PFSK-1 (cell line): ENCODE data around the gene FGF9.

Experiments used
- POLR2AphosphoS5 ChIP-seq: IDR thresholded peaks from 2 replicates; pipeline ENCODE4 v1.6.1; 2012; ENCODE audit warnings: low read depth, mild to moderate bottlenecking, control low read depth, low read length, moderate library complexity
- SIN3A ChIP-seq: IDR thresholded peaks from 2 replicates; pipeline ENCODE4 v1.6.1; 2012; ENCODE audit warnings: mild to moderate bottlenecking, low read length, moderate library complexity, borderline replicate concordance; ENCODE audit not compliant: insufficient read depth
- TAF1 ChIP-seq: IDR thresholded peaks from 2 replicates; pipeline ENCODE4 v1.6.1; 2012; ENCODE audit warnings: low read length, control low read depth, borderline replicate concordance; ENCODE audit not compliant: insufficient read depth
- TF ChIP-seq, protein P1 (sequence below), 2 experiments: IDR thresholded peaks; 2 replicates each; pipeline versions ENCODE4 v1.6.1 to v1.8.0; 2011 to 2012; ENCODE audit warnings: low read depth in 2 of 2, low read length in 2 of 2, control low read depth in 1 of 2, inconsistent platforms in 1 of 2, mild to moderate bottlenecking in 1 of 2, moderate library complexity in 1 of 2; ENCODE audit not compliant: insufficient read depth in 1 of 2

- TF ChIP-seq TAF1: no peak
- TF ChIP-seq SIN3A: no peak
- TF ChIP-seq POLR2AphosphoS5: no peak
- TF ChIP-seq, protein P1, sequence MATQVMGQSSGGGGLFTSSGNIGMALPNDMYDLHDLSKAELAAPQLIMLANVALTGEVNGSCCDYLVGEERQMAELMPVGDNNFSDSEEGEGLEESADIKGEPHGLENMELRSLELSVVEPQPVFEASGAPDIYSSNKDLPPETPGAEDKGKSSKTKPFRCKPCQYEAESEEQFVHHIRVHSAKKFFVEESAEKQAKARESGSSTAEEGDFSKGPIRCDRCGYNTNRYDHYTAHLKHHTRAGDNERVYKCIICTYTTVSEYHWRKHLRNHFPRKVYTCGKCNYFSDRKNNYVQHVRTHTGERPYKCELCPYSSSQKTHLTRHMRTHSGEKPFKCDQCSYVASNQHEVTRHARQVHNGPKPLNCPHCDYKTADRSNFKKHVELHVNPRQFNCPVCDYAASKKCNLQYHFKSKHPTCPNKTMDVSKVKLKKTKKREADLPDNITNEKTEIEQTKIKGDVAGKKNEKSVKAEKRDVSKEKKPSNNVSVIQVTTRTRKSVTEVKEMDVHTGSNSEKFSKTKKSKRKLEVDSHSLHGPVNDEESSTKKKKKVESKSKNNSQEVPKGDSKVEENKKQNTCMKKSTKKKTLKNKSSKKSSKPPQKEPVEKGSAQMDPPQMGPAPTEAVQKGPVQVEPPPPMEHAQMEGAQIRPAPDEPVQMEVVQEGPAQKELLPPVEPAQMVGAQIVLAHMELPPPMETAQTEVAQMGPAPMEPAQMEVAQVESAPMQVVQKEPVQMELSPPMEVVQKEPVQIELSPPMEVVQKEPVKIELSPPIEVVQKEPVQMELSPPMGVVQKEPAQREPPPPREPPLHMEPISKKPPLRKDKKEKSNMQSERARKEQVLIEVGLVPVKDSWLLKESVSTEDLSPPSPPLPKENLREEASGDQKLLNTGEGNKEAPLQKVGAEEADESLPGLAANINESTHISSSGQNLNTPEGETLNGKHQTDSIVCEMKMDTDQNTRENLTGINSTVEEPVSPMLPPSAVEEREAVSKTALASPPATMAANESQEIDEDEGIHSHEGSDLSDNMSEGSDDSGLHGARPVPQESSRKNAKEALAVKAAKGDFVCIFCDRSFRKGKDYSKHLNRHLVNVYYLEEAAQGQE (IDR thresholded peaks at IDR 0.05; ENCODE audit: insufficient read depth in 1 of 2, low read depth in 2 of 2, low read length in 2 of 2): no peak
Observed at GRCh38 chr13:21730186-21730880, 59.5 kb downstream of the FGF9 start.
